A673 (cell line): Measurements from ENCODE around the gene BMP5. TPM values are rescaled to one million over a fixed set of nuclear protein-coding genes. Genes with fewer than 3 reads are reported as not detected.

ENCODE experiments used
- BruUV-seq: library from RNA; stranded (reverse); fragments of 400-500 nt; replicated peaks from 2 replicates; lab custom pipeline; 2021; lab: Mats Ljungman, UMichigan
- CTCF ChIA-PET: fragments of 300-600 bp; sonication (Branson Sonifier 250); formaldehyde crosslinking; loops from one replicate; lab custom pipeline; 2022; ENCODE audit warnings: antibody characterized with exemption; lab: Charles Lee
- POLR2A ChIA-PET: fragments of 300-600 bp; sonication (Branson Sonifier 250); formaldehyde crosslinking; loops from one replicate; lab custom pipeline; 2022; ENCODE audit warnings: antibody characterized with exemption; ENCODE audit not compliant: low non-redundant PET; lab: Charles Lee
- DNase-seq: peaks from one replicate; pipeline ENCODE4 v3.0.0-alpha.2; 2015; ENCODE audit warnings: low spot score
- H3K27ac ChIP-seq: fragments of 200-600 bp; sonication (generic); 2 replicates; pipeline ENCODE4 v1.5.1; 2016; ENCODE audit warnings: mixed run types, low read depth, mild to moderate bottlenecking, mixed read lengths, antibody characterized with exemption, low read length; ENCODE audit not compliant: poor library complexity, severe bottlenecking
- H3K27me3 ChIP-seq: fragments of 200-600 bp; sonication (generic); replicated peaks from 2 replicates; pipeline ENCODE4 v1.6.1; 2017; ENCODE audit warnings: mixed run types, low read depth, mild to moderate bottlenecking, mixed read lengths, antibody characterized with exemption, low read length; ENCODE audit not compliant: insufficient read depth, poor library complexity
- H3K36me3 ChIP-seq: fragments of 200-600 bp; sonication (generic); 2 replicates; pipeline ENCODE4 v1.6.1; 2016; ENCODE audit warnings: mixed run types, mild to moderate bottlenecking, mixed read lengths, antibody characterized with exemption, low read length; ENCODE audit not compliant: insufficient read depth, poor library complexity, severe bottlenecking
- H3K4me1 ChIP-seq: fragments of 200-600 bp; sonication (generic); 2 replicates; pipeline ENCODE4 v1.6.1; 2017; ENCODE audit warnings: mixed run types, mild to moderate bottlenecking, mixed read lengths, antibody characterized with exemption, low read length; ENCODE audit not compliant: insufficient read depth, poor library complexity, severe bottlenecking
- H3K4me3 ChIP-seq: fragments of 200-600 bp; sonication (generic); 2 replicates; pipeline ENCODE4 v1.5.1; 2016; ENCODE audit warnings: low read depth, mixed run types, mild to moderate bottlenecking, mixed read lengths, low read length; ENCODE audit not compliant: poor library complexity, severe bottlenecking
- H3K9me3 ChIP-seq: fragments of 200-600 bp; sonication (generic); 2 replicates; pipeline ENCODE4 v1.6.1; 2016; ENCODE audit warnings: mixed run types, low read depth, mild to moderate bottlenecking, mixed read lengths, antibody characterized with exemption, low read length; ENCODE audit not compliant: poor library complexity, severe bottlenecking
- CTCF ChIP-seq: fragments of 300-800, 200-600 bp; sonication (generic); conservative IDR thresholded peaks from 2 replicates; pipeline ENCODE4 v1.5.1; 2017; ENCODE audit warnings: low read depth, mild to moderate bottlenecking, antibody characterized with exemption, low read length, moderate library complexity, mixed read lengths
- EZH2 ChIP-seq: fragments of 200-600 bp; sonication (generic); IDR thresholded peaks from 2 replicates; pipeline ENCODE4 v1.6.1; 2017; ENCODE audit warnings: borderline replicate concordance, low read depth, mild to moderate bottlenecking, mixed read lengths, antibody characterized with exemption, low read length; ENCODE audit not compliant: poor library complexity, severe bottlenecking
- intact Hi-C: fragments of 100-400 bp; cut with micrococcal nuclease; formaldehyde crosslinking; loops from one replicate; pipeline ENCODE4 v1.10.0; 2022; ENCODE audit not compliant: unreplicated experiment
- total RNA-seq: library from RNA; stranded (reverse); gene quantifications from 2 replicates; pipeline ENCODE4 v1.2.3, GENCODE V29; 2021

Gene BMP5
- total RNA-seq, 1 experiment from 2014 or later = 0.49 TPM

DNA sequence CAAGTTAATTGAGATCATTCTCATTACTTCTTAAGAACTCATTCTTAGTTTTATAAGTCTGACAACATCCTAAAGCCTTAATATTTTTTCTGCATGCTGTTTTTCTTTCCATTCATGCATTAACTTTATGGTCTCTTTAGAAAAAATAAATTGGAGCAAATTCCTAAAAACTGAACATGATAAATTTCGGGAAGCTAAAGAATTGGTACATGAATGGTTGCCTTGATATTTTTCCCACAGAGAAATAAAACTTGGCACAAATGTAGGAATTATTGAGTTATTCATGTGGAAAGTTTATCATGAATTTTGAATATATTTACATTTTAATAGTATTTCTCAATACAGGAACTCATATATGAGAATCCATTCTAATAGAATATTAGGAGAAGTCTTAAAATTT, 115.9 kb downstream of the BMP5 start:
- Histone ChIP-seq H3K36me3 (no peaks in the 10 kb centered on the region), H3K27ac (no peak overlapping the region), H3K4me1 (peaks cover 5% of the 10 kb centered on the region), H3K9me3 (no peaks in the 10 kb centered on the region), H3K27me3 (no peaks in the 10 kb centered on the region), H3K4me3 (no peak overlapping the region)
- ChIA-PET CTCF (no interaction called here), POLR2A (no interaction called here)
- intact Hi-C loops = no loop called here
- BruUV-seq = no TSS peak
- DNase-seq = peak; percentile 27
- no peak for TF ChIP-seq EZH2

DNA sequence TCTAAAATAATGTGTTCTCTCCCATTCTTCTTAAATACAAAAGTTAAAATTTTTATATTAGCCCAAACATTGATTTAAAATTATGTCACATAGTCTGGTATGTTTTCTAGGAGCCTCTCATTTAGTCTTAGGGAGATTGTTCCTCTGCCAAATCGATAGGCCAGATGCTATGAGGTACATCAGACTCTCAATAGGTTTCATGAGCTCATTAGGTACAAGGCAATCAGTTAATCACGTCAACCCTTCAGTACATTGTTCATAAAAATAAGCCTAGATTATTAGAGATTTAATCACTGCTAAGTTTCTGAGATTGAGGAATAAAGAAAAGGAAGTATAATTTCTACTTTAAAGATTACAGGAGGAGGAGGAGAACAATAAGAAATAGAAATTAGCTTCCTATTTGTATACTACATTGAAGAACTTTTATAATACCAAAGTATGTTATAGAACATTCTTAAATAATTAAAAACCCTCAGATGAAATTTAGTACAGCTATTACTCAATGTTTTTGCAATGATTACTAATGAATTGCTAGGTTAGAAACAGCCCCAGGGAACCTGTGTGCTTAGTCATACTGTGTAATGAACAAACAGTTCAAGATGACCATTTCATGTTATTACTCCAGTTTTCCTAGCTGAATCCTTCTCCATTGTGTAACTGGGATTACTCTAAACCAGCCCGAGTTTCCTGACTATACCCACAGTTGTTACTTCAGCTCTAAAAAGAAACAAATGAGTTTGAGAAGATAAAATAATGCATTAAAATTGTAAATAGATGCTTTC, 117.0 kb downstream of the BMP5 start:
- Histone ChIP-seq H3K27ac (no peak overlapping the region), H3K4me3 (no peak overlapping the region), H3K4me1 (peaks cover 5% of the 10 kb centered on the region), H3K27me3 (no peaks in the 10 kb centered on the region), H3K36me3 (no peaks in the 10 kb centered on the region), H3K9me3 (no peaks in the 10 kb centered on the region)
- DNase-seq = peak; percentile 24
- ChIA-PET CTCF (no interaction called here), POLR2A (interaction anchor here (0.6 kb wide), 1 partner anchor 104 kb away, joined by 3 read pairs; no protein-coding TSS in a partner anchor)
- TF ChIP-seq CTCF (no peak), EZH2 (no peak)
- intact Hi-C loops = no loop called here
- no TSS peak for BruUV-seq

DNA sequence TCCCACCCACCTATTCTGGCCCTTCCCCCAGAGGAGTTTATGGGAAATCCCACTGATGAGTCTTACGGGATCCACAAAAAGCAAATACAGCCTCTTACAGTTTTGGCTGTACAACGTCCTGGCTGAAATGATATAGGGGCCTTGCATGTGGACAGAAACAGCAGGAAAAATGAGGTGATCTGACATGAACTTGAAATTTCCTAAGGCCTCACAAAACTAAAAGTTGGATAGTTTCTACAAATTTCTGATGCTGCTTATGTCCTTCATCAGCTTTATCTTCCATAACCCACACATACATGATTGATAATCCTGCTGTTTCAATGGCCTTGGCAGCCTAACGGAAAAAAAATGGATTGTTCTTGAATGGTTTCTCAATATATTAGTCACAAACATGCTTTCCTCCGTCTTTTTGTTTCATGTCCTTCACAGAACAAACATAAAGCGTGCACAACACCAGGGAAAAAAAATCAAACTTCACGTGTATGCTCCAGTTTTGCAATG, 118.8 kb downstream of the BMP5 start:
- H3K27ac ChIP-seq = no peak overlapping the region
- no peak for TF ChIP-seq CTCF
- TF ChIP-seq EZH2 = no peak
- no peaks in the 10 kb centered on the region for H3K36me3 ChIP-seq
- no peaks in the 10 kb centered on the region for H3K27me3 ChIP-seq
- no peaks in the 10 kb centered on the region for H3K9me3 ChIP-seq
- no TSS peak for BruUV-seq
- POLR2A ChIA-PET = no interaction called here
- intact Hi-C loops = no loop called here
- CTCF ChIA-PET = no interaction called here
- peaks cover 5% of the 10 kb centered on the region for H3K4me1 ChIP-seq
- H3K4me3 ChIP-seq = no peak overlapping the region
- DNase-seq = no peak
